ENCODE data around the gene SECISBP2.
"Not testable (repeated sequence)": the region's sequence is repeated elsewhere in the genome, so short reads cannot be mapped to it uniquely, and the experiment has no call there.

The SECISBP2 gene, protein sequence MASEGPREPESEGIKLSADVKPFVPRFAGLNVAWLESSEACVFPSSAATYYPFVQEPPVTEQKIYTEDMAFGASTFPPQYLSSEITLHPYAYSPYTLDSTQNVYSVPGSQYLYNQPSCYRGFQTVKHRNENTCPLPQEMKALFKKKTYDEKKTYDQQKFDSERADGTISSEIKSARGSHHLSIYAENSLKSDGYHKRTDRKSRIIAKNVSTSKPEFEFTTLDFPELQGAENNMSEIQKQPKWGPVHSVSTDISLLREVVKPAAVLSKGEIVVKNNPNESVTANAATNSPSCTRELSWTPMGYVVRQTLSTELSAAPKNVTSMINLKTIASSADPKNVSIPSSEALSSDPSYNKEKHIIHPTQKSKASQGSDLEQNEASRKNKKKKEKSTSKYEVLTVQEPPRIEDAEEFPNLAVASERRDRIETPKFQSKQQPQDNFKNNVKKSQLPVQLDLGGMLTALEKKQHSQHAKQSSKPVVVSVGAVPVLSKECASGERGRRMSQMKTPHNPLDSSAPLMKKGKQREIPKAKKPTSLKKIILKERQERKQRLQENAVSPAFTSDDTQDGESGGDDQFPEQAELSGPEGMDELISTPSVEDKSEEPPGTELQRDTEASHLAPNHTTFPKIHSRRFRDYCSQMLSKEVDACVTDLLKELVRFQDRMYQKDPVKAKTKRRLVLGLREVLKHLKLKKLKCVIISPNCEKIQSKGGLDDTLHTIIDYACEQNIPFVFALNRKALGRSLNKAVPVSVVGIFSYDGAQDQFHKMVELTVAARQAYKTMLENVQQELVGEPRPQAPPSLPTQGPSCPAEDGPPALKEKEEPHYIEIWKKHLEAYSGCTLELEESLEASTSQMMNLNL
- 15.8 to 50.1 (median 36.7) reads per million in 17 experiments for total RNA-seq

DNA sequence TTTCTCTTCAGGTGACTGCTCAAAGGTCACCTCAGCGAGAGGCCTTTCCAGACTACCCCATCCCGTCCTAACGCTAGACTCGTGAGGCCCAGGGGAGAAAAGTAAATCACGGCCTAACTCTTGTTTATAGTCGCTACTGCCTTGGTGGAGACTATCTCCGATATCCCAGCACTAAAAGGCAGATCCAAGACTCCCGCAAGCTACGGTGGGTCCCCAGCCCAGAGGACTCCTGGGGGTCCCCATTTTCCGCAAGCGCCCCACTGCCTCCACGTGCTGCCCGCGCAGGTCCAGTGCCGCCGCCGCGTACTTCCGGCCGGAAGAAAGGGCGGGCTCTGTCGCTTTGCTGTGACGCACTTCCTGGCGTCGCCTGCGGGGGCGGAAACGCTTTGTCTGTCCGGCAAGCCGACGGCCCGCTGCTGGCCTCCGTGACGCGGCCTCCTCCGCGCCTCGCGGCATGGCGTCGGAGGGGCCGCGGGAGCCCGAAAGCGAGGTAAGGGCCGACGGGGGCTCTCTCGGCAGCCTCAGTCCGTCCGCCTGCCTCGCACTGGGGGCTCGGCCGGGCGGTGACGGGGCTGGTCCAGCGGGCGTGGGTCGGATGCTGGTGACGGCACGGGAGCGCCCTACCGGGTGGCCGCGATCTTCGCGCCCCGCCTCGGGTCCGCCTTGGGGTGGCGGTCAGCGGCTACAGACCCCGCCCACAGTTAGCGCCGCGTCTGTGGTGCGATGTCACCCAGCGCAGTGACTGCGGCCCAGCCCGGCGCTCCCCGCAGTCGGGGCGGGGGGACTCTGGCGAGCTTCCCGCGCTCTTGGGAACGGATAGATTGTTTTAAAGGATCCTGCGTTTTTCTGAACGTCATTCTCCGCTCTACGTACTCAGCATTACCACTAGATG is at the start of gene SECISBP2:
Gene SECISBP2 (plus strand): TSS at position 378 of the 892 bp plus-strand sequence. CDS start 77 bp downstream, at position 455.
- DNase-seq: peak; percentile 97 to 99 (median 98)

DNA sequence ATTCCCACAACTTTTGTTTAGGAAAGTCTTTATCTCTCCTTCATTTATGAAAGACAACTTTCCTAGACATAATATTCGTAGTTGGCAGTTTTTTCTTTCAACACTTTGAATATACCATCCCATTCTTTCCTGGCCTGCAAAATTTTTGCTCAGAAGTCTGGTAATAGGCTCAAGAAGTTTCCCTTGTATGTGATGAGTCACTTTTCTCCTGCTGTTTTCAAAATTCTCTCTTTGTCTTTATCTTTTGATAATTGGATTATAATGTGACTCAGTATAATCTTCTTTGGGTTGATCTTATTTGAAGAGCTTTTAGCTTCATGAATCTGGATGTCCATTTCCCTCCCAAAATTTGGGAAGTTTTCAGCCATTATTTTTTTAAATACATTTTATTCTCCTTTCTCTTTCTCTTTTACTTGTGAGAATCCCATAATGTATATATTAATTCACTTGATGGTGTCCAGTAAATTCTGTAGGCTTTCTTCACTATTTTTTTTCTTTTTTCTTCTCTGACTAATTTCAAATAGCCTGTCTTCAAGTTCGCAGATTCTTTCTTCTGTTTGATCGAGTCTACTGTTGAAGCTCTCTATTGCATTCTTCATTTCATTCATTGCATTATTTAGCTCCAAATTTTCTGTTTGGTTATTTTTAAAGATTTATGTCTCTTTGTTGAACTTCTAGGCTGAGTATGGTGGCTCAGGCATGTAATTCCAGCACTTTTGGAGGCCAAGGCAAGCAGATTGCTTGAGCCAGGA is 44.6 kb upstream of the SECISBP2 start:
- no peak for DNase-seq

DNA sequence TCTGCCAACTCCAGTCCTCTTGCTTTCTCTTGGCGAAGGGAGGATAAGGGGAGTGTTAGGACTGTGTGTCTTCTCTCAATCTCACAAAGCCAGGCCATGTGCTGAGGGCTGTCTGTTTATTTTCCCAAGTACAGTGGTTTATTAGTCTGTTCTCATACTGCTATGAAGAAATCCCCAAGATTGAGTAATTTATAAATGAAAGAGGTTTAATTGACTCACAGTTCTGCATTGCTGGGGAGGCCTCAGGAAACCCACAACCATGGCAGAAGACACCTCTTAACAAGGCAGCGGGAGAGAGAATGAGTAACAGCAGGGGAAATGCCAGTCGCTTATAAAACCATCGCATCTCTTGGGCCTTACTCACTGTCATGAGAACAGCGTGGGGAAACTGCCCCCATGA is 43.5 kb upstream of the SECISBP2 start:
- no peak for DNase-seq

DNA sequence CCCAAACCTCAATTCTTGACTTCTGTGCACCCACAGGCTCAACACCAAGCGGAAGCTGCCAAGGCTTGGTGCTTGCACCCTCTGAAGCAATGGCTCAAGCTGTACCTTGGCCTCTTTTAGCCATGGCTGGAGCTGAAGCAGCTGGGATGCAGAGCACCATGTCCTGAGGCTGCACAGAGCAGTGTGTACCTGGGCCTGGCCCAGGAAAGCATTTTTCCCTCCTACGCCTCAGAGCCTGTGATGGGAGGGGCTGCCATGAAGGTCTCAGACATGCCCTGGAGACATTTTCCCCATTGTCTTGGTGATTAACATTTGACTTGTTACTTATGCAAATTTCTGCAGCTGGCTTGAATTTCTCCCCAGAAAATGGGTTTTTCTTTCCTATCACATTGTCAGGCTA is 42.3 kb upstream of the SECISBP2 start:
- DNase-seq: not testable (repeated sequence)

DNA sequence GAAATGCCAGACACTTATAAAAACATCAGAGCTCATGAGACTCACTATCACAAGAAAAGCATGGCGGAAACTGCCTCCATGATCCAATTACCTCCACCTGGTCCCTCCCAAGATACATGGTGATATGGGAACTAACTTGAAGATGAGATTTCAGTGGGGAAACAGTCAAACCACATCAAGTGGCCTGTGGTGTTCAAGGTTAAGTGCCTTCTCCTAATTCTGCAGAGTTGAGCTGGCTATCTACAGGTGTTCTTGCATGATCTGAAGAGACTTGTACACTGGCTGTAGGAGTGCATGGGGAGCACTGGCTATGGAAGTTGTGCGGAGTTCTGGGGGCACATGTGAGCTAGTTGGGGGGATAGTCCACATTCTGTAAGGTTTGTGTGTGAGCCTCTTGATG is 41.3 kb upstream of the SECISBP2 start:
- DNase-seq: no peak

DNA sequence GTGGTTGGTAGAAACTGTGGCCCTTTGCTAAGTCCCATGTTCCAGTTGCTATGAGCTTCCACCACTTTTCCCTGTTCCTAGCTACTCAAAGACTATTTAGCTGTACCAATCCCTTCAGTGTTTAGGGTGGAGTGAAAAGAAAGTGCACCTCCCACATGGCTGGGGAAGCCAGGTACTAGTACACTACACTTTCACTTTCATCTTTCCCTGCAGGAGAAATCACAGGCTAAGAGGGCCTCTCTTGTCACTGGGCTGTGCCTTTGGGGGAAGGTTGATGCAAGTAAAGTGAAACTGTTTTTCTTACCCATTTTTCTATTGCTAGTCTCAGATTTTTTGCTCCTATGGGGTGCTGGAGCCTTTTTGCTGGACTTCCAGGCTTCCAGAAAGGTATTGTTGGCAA is 40.8 kb upstream of the SECISBP2 start:
- DNase-seq: no peak

DNA sequence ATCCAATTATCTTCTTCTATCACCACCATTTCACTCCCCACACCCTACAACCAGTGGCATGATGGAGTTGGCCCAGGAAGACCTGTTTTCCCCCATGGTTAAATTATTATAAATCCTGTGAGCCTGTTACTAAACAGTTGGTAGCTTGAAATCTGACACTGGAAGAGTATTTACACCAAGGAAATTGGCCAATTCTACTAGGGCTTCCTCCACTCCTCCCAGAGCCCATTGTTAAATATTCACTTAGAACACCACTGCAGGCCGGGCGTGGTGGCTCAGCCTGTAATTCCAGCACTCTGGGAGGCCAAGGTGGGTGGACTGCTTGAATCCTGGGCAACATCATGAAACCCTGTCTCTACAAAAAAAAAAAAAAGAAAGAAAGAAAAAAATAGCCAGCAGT is 39.7 kb upstream of the SECISBP2 start:
- no peak for DNase-seq

DNA sequence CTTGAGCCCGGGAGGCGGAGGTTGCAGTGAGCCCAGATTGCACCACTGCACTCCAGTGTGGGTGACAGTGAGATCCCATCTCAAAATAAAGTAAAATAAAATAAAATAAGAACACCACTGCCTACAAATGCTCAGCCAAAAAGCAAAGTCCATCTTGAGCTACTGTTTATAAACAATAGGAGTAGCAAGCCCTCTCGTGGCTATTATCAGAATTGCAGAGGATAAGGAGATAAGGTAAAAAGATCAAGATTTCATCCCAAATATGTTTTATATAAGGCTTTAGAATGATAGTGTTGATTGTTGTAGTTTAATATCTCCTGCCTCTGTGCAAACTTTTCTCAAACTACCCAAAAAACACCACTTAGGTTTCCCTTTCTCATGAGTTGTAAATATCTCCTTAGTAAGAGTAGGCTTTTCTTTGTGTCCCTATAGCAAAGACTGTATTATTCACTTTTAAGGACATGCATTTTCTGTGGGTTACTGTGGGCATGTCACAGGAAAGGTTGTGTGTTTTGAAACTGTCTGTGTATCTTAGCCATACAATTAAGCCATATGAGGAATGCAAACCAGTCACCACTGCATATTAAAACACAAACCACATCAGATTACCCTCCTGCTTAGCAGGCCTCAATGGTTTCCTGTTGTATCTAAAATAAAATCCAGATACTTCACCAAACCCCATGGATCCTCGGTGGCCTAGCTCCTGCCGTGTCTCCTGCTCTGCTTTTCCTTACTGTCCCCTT is 39.1 kb upstream of the SECISBP2 start:
- peak; percentile 52 to 79 (median 60) for DNase-seq

DNA sequence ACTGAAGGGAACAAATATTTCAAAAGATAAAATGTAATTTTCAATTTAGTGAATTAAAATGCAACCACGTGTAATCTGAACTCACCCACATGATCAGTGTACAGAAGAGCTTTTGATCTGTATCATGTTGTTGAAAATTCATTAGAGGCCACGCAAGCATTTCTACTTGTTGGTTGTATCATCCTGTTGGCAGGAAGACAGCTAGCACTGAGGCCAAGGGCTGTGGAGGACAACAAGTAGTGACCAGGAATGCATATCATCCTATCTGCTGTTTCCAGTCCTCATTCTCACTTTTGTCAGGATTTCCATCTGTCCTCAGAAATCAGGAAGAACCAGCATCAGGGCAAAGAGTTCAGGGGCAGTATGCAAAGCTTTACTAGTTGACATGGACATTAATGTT is 37.2 kb upstream of the SECISBP2 start:
- DNase-seq: no peak

DNA sequence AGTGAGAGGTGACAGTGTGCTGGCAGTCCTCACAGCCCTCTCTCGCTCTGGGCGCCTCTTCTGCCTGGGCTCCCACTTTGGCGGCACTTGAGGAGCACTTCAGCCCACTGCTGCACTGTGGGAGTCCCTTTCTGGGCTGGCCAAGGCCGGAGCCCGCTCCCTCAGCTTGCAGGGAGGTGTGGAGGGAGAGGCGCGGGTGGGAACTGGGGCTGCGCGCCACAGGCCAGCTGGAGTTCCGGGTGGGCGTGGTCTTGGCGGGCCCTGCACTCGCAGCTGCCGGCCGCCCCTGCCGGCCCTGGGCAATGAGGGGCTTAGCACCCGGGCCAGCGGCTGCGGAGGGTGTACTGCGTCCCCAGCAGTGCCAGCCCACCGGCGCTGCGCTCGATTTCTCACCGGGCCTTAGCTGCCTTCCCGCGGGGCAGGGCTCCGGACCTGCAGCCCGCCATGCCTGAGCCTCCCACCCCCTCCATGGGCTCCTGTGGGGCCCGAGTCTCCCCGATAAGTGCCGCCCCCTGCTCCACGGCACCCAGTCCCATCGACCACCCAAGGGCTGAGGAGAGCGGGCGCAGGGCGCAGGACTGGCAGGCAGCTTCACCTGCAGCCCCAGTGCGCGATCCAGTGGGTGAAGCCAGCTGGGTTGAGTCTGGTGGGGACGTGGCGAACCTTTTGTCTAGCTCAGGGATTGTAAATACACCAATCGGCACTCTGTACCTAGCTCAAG is 35.9 kb upstream of the SECISBP2 start:
- peak in 1 of 4 experiments; percentile 34 for DNase-seq

DNA sequence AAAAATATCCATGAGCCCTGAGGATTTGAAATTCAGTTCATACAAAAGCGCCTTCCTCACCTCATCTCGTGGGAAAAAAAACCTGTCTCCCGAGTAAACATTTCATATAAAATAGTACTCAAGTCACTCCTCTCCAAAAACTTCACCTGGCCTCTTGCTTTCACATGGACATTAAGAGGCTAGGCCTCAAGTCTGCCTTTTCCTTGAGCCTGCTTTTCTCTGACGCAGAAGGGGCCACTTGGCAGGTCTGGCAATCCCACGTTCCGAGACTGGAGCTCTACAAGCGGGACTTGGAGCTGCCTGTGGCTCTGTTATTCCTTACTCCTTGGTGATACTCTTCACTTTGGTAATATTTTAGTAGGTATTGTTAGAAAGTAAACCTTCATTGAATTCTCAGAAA is 34.2 kb upstream of the SECISBP2 start:
- no peak for DNase-seq

DNA sequence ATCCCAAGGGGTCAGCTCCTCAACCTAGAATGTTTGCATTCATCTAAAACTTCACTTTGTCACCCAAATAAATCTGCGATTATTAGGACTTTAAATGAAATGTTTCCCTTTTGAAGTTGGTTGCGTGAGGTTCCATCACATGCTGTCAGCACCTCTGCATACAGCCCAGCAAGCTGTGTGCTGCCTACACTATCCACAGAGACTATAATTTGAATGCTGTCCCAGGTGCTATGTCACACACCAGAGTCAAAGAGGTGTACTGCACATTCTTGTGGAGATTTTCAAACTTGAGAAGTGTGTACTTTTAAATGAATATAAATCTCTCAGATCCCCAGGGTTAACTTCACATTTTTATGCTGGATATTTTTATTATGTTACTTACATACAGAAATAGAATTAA is 26.6 kb upstream of the SECISBP2 start:
- no peak for DNase-seq

DNA sequence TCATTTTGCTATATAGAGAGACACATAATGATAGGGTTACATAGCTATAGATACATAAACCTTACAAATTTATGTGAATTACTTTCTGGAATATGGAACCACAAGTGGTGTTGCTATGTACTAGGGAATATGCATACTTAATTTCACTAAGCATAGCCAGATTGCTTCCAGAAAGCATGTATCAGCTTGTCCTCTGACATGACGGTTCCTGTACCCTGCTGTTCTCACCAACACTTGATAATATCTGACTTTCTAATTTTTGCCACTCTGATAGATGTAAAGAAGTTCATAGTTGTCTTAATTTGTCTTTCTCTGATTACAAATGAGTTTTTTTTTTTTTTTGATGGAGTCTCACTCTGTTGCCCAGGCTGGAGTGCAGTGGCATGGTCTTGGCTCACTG is 25.3 kb upstream of the SECISBP2 start:
- DNase-seq: no peak

DNA sequence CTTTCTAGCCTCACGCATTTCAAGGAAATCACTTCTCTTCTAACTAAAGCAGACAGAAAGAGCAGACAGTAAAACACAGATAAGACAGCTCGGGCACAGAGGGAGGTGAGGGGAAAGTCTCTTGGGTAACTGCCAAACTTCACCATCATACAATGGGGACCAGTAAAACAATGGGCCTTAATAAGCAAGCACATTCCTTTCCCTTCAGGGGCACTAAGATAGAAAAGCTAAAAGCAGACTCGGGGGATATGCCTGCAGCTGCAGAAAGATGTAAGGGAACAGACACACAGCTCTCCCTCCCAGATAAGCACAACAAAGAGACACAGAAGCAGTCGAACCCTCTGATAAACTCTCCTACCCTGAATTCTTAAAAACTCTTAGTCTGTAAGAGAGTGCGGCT is 22.9 kb upstream of the SECISBP2 start:
- DNase-seq: no peak

DNA sequence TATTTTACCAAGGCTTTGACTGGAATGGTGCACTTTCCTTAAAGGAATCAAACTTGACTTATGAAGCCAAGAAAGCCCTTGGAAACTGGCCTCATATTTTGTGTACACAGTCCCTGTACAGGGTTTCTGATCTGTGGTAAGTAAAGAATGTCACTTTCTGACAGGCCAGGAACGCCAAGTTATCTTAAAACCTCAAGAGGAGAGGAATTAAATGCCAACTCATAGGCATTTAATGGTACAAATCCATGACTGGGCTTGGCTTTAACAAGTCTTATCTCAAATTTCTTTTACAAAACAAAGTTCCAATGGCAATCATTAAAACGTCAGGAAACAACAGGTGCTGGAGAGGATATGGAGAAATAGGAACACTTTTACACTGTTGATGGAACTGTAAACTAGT is 16.3 kb upstream of the SECISBP2 start:
- DNase-seq: not testable (repeated sequence)

DNA sequence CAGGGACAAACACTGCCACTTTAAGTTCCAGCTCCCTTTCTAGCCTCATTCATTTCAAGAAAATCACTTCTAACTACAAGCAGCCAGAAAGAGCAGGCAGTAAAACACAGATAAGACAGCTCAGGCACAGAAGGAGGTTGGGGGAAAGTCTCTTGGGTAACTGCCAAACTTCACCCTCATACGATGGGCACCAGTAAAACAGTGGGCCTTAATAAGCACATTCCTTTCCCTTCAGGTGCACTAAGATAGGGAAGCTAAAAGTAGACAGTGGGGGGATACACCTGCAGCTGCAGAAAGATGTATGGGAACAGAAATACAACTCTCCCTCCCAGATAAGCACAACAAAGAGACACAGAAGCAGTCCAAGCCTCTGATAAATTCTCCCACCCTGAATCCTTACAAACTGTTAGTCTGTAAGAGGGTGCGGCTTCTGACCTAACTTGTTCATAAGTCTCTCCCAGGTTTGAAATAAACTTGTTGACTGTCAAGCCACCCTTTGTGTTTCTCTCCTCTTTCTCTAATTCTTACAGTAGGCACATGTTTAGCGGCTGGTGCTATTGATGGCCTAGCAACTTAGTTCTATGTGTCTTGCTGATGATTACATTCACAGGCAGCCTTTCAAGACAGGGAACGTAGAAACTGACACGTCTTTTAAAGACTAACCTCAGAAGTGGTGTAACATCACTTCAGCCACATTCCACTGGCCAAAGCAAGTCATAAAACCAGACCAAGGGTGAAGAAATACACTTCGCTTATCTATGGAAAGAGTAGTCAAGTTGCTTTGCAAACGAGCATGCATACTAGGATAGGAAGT is 14.1 kb upstream of the SECISBP2 start:
- DNase-seq: no peak

DNA sequence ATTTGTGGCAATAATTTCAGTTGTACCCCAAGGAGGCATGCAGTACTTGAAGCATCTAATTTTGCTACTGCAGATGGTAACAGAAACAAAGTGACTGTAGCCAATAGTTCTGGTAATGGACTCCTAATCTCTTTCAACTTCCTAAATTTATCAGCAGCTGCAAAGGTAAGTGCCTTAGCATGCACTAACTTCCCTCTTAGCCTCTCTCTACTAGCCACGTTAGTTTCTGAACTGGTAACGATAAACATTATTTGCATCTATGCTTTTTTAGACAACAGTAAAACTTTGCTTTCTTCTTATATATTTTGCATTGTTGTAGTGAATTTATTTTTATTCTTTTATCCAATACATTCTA is 13.5 kb upstream of the SECISBP2 start:
- no peak for DNase-seq

DNA sequence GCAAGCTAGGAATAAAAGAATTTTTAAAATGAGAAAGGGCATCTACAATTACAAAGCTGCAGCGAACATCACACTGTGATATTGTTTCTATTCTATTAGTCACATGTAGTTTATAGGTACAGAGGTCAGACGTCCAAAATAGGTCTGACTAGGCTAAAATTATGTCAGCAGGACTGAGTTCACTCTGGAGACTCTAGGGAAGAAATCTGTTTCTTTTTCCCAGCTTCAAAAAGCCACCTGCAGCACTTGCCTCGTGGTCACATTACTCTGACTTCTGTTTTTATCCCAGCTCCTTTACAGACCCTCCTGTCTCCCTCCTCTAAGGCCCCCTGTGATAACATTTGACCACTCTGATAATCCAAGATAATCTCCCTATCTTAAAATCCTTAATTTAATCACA is 12.4 kb upstream of the SECISBP2 start:
- no peak for DNase-seq

DNA sequence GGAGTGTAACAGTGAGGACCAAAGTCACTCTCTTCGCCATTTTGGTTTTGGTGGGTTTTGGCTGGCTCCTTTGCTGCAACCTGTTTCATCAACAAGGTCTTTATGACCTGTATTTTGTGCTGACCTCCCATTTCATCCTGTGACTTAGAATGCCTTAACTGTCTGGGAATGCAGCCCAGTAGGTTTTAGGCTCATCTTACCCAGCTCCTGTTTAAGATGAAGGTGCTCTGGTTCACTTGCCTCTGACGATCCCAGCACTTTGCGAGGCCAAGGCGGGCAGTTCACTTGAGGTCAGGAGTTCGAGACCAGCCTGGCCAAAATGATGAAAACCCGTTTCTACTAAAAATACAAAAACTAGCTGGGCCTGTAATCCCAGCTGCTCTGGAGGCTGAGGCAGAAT is 9.1 kb upstream of the SECISBP2 start:
- no peak for DNase-seq

Data from suppressor macrophage (primary cell).